NCI-H2196 (cell line): Measurements from ENCODE around the gene NOTCH2.

Experiments used
- DNase-seq: peaks from one replicate; lab custom pipeline; 2025; ENCODE audit not compliant: unreplicated experiment; lab: John Stamatoyannopoulos, UW

NOTCH2 gene

GRCh38 chr1:119911775-119912174 is 157.7 kb downstream of the NOTCH2 start:
- DNase-seq, result no peak

DNA sequence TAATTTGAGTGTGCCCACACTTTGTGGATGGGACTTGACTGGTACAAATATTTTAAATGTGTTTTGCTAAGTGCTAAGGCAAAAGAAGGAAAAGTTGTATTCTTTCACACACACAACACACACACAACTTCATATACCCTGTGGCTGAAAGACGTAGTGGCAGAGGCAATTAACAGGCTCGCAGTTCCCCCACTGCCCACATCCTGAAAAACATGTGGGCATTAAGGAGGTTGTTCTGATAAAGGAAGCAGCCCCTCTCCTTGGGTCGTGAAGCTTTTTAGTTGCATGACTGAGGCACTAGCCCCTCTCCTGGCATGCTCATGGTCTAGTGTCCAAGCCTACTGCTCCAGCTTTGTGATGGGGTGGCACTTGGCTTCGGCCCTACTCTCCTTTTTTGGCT is 158.8 kb downstream of the NOTCH2 start:
- no peak for DNase-seq

- DNase-seq, result no peak
Observed at GRCh38 chr1:119909890-119910596, 159.4 kb downstream of the NOTCH2 start.

GRCh38 chr1:119908661-119909060 is 160.8 kb downstream of the NOTCH2 start:
- DNase-seq, result no peak

- DNase-seq, result no peak
Observed at GRCh38 chr1:119906927-119907652, 162.4 kb downstream of the NOTCH2 start.

- DNase-seq, result no peak
Observed at GRCh38 chr1:119903443-119903835, 166.0 kb downstream of the NOTCH2 start.

GRCh38 chr1:119902775-119903442 is 166.6 kb downstream of the NOTCH2 start:
- no peak for DNase-seq

DNA sequence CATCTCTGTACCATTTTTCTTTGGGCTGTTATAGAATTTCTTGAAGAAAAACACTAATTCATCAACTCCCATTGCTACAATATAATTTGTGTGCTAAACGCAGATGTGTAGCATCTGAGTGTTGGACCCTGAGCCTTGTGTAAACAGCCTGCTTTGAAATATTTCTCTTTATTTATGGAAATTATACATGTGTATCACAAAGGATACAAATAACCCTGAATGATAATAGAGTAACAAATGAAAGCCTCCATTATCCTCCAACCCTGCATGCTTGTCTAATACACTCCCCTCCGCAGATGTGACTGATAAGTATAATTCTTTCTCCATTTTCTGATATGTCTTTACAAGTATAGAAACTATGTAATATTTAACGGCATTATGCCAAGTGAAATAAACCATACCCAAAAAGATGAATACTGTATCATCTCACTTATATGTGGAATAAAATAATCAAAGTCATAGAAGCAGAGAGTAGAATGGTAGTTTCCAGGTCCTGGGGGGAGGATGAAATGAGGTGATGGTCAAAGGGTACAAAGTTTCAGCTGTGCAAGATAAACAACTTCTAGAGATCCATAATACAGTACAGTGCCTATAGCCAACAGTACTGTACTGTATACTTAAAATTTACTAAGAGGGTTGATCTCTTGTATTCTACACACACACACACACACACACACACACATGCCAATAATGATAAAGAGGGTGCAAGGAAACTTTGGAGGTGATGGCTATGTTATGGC is 170.3 kb downstream of the NOTCH2 start:
- no peak for DNase-seq

DNA sequence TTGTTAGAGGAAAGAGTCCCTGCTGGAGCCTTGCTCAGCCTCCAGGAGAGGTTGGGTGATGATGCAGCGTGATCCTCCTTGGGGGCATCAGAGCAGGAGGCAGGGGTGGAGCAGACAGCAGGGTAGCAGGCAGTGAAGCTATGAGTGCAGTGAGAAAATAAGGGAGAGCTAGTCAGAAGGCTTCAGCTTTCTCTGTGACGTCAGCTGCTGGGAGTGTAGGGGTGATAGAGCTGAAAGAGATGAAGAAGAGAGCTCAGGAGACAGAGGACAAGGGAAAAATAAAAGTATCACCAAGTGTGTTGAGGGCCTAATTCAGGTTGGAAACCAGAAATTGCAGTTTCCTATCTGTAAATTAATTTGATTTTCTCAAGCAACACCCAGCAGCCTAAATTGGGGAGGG is 170.9 kb downstream of the NOTCH2 start:
- DNase-seq, result no peak

DNA sequence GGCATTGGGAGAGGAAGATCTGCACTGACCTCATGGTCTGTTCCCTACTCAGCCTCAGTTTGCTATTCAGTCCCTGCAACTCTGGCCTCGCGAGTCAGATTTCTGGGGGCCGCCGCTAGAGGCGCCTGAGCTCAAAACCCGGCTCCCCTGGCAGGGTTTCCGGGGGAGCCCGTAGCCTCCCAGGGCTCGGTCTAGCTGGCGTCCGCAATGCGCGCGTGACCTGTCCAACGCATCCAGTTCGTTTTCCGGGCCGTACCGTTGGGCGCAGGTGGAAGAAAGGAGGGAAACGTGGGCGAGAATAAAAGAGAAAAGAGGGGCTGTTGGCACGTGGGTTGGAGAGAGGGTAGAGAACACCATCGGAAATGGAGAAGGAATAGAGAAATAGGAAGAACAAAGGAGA is 173.2 kb downstream of the NOTCH2 start, which contains the start of gene ADAM30:
ADAM30 (minus strand) TSS at position 213 of the 400 bp plus-strand sequence; CDS start at position 34, 179 bp downstream.
- DNase-seq, result no peak

GRCh38 chr1:119895102-119895501 is 174.4 kb downstream of the NOTCH2 start:
- DNase-seq, result no peak

DNA sequence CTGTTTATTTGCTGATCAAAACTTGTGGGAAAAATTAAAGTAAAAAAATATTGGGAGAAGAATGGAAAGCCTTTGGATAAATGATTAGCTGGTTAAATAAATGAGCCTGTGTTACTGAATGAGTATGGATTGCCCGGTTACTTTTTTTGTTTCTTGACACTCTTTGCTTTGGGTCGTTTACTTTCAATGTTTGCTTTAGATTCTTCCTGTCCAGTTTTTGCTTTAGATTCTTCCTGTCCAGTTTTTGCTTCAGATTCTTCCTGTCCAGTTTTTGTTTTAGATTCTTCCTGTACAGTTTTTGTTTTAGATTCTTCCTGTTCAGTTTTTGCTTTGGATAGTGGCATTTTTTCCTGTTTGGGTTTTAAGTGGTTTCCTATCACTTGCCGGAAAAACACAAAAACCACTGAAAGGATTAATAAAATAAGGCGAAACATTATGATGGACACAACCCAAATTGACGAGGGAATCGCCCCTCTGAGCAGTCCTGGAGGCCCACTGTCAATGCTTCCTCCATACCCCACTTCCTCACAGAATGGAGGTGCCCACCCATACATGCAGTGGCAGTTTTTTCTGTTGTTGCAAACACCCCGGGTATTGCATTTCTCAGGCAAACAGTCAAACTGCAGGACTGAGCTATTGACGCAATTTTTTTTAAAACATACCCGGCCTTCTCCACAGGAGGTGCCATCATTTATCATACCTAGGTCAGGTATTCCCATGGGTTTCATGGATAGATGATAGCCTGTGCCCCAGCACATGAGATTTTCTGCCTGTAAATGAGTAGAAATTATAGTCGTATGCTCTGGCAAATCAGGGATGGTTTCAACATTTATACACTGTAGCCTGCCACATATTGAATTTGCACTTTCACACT is 175.4 kb downstream of the NOTCH2 start:
- DNase-seq, result no peak

GRCh38 chr1:119893238-119893791 is 176.1 kb downstream of the NOTCH2 start:
- no peak for DNase-seq

- DNase-seq, result no peak
Observed at GRCh38 chr1:119891386-119891785, 178.1 kb downstream of the NOTCH2 start.

GRCh38 chr1:119888476-119888875 is 181.0 kb downstream of the NOTCH2 start:
- no peak for DNase-seq

GRCh38 chr1:119887427-119887826 is 182.0 kb downstream of the NOTCH2 start:
- DNase-seq, result no peak

DNA sequence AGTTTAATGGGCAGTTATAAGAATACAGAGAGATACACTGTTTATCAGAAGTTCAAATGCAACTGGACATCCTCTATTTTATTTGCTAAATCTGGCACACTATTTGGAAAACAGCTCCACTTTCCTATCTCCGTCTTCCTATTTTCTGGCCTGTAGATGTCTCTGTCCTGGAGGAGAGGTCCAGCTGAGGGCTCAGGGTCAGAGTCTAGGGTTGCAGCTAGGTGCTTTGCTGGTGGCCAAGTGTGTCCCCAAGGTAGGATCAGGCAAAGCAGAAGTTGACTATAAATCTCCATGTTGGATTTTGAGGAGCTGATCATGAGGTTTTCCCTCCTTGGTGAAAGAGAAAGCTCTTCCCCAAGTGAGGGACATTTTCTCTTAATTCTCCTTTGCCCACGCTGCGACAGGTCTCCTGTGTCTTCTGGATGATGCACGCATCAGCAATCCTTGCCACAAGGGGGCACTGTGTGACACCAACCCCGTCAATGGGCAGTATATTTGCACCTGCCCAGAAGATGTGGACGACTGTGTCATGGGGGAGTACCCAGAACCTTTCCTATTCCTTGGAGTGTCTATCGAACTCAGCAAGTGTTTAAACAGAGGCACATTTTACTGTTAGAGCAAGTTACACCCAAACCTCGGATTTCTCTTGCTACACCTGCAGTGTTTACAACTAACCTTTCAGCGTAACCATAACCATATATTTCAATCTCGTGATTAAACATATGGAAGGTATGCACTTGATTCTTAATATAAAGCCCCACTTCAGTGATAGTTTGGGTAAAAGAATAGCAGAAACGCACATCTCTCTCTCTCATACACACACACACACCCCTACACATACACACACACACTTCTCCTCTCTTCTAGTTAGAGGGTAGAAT is 183.3 kb downstream of the NOTCH2 start:
- peak; percentile 24 for DNase-seq

GRCh38 chr1:119884711-119885110 is 184.8 kb downstream of the NOTCH2 start:
- DNase-seq, result no peak

DNA sequence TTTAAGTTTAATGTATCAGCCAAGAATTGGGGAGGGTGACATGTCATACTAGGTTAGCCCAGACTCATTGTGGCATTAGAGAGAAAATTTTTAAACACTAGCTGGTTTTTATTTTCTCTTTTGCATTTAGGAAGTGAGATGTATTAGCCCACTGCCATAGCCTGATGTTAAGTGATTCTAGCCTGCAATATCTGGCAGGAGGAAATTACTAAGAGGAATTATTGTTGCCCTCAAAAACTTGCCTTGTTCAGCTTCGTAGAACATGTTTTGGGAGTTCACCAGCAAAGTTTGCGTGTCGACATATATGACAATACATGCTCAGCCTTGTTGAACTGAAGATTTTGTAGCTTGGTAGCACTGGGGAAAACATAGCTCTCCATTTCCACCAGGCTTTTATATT is 185.6 kb downstream of the NOTCH2 start:
- no peak for DNase-seq
